ENCODE measurements around the gene VCX2. TPM values are rescaled to one million over a fixed set of nuclear protein-coding genes. Genes with fewer than 3 reads are reported as not detected.
"Not testable (repeated sequence)": the region's sequence is repeated elsewhere in the genome, so short reads cannot be mapped to it uniquely, and the experiment has no call there.

Gene VCX2
- not detected for polyA plus RNA-seq (ENCODE audit: insufficient read length in 12 of 12)
- long read RNA-seq, donor 1: 0 reads
- long read RNA-seq, donor 2: 0 reads
- long read RNA-seq, donor 3: 0 reads
- long read RNA-seq, donor 4: 0 reads
- long read RNA-seq, donor 5: 0 reads
- long read RNA-seq, donor 6: 0 reads
- long read RNA-seq, donor 7: 0 reads
- long read RNA-seq, donor 8: 0 reads
- long read RNA-seq, donor 9: 0 reads
- long read RNA-seq, donor 10: 0 reads
- long read RNA-seq, donor 11: 0 reads

DNA sequence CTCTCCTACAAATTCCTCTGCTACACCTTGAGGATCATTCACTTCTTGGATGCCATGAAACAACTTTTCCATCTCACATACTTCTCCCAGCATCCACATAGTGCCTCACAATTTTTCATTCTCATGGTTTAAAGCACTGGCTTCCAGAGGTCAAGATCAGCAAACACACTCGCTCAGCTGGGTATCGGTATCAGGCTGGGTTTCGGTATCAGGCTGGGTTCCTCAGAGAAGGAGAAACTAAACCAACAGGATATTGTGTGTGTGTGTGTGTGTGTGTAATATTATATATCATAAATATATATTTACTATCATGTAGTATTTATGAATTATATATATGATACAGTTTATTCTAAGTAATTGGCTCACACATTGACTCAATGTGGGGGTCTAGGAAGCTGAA is at the start of gene VCX2:
TSS of gene VCX2 (minus strand) at position 99 of the 400 bp plus-strand sequence. CDS start 624 bp downstream, outside the sequence.
- DNase-seq: not testable (repeated sequence)

DNA sequence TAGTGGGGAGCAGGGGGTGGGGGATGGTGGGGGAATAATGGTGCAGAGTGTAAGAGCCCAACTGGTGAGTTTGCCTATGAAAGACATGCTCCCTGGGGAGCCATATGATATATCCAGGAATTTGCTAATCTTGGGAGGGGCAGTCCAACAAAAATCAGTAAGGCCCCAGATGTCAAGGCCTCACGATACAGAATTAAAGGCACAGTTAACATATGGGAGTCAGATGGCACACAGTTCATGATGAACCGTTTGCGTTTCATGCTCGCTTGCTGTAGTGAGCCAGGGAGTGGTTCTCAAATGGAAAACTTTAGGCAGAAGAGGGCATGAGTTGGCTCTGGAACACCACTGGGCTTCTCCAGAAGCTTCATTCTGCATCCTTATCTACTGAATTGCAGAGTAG is 33.9 kb upstream of the VCX2 start:
- no peak for DNase-seq

DNA sequence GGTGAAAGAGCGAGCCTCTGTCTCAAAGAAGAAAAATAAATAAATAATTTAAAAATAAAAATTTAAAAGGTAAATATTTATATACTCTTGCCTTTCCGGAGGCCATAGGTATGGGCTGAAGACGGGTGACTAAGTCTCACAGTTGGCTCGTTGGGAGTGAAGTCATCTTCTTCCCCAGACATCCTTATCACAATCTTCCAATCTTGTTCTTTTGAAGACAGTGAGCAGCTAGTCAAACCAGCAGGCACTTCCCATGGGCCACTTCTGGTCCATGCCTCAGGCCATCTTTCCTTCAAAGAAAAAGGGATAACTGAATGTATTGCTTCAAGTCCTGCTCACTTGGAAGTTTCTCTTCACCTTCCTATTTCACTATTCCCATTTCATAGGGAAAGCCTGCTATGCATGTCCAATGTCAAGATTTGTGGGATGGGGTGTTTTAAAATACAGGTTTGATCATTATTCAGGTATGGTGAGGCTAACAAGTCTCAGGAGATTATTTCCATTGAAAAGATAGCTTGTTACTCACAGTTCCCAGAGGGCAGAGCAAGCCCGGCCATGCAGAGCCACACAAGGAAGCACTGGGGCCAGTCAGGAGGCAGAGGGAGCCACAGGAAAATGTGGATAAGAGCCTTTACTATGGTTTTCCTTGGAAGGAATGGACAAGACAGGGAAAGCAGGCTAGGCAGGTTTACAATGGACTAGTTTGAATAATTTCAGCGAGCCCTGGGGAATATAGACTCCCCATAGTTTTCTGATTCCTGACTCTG is 33.3 kb upstream of the VCX2 start:
- no peak for DNase-seq

DNA sequence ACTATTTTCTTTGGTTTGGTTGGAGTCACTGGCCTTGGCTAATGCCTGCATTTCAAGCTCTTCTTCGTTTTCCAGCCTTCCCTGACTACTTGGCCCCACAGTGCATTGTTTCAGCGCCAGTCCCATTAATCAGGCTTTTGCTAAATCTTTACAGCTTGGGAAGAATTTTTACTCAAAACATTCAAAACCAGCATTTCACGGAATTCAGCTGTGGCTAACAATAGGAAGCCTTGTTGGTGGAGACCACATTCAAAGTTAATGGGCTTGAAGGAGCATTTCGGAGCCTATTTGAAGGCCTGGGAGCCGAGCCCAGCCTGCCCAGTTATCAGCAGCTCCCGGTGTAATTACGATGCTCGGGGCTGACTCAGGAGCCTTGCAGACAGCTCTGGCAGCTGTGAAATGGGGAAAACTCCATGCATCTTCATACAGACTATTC is 30.8 kb upstream of the VCX2 start:
- DNase-seq: no peak

DNA sequence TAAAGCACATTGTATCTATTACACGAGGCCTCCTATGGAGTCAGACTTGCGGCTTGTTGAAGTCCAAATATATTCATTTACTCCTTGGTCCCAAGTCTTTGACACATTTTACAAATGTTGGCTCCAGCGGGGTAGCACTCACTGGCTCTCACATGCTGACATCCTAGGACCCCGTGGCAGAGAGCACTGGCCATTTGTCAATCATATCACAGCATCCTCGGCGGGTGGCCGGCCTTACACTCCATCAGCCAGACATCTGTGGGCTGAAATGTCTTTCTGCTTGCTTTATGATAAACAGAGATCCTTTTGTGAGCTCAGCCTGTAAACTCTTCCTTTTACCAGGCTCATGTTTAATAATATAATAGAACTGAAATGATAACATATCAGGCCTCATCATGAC is 25.7 kb upstream of the VCX2 start:
- DNase-seq: no peak

DNA sequence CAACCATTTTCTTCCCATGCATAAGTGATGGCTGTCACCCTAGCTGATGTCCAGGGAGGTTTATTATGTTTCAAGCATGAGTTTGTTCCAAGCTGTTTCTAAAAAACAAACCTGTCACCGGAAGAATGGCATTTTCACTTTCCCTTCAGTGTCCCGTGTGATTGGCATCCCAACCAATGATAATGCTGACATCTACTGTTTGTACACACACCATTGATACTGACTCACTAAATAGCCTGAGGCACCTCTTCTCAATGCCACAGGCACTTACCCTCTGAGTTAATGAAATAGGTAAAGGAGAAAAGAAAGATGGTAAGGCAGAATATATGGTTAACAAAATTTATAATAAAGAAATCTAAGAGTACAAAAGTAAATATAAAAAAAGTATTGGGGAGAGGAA is 23.1 kb upstream of the VCX2 start:
- DNase-seq: no peak

DNA sequence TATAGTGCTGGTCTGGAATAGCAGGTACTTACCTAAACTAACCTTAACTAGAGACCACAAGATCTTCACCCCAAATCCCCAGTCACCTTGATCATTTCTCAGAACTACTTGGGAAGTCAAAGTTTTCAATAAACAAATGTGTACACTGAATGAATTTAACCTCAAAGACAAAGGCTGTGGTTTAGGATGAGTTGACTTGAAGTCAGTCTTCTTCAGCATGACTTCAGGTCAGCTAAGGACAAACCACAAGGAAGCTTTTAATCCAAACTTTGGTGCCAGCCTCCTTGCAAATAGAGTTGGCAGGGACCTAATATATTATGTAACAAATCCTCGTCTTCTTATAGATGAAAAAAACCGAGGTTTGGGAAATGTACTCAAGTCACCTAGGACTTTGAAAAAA is 21.2 kb upstream of the VCX2 start:
- DNase-seq: no peak

DNA sequence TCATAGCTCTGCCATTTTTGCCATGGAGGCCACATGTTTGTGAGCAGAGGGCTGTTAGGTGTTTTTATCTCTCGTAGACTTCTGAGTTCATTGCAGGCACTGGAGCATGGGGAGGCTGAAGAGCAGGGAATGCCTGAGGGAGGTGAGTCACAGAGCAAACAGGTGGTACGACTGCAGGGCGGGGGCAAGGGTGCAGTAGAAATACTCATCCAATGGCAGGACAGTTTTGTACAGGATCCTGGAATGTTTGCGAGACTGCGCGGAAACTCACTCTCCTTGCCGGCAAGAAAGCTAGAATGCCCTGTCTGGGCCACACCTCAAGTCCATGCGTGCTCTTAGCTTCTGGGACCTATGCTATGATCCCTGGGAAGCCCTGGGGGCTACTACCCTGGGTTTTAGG is 20.0 kb upstream of the VCX2 start:
- no peak for DNase-seq

DNA sequence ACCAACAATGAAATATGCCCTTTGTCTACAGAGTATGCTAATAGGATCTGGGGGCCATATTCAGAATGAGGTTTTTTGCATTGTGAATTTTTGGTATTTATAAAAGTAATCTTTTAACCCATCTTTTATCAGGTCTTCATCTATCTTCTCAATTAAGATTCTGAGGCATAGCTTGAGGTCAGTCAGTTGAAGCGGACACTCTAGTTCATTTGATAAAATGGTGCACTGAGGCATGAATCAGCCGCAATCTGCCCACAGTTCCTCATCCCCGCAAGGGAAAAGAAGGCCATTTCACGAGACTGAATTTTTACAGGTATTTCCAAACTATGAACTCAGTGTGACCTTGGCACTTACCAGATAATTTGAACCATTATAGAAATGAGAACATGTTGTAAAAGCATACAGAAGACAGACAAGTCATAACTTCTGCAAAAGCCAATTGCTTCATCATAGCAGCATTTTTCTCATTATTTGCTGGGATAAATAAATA is 19.3 kb upstream of the VCX2 start:
- no peak for DNase-seq

DNA sequence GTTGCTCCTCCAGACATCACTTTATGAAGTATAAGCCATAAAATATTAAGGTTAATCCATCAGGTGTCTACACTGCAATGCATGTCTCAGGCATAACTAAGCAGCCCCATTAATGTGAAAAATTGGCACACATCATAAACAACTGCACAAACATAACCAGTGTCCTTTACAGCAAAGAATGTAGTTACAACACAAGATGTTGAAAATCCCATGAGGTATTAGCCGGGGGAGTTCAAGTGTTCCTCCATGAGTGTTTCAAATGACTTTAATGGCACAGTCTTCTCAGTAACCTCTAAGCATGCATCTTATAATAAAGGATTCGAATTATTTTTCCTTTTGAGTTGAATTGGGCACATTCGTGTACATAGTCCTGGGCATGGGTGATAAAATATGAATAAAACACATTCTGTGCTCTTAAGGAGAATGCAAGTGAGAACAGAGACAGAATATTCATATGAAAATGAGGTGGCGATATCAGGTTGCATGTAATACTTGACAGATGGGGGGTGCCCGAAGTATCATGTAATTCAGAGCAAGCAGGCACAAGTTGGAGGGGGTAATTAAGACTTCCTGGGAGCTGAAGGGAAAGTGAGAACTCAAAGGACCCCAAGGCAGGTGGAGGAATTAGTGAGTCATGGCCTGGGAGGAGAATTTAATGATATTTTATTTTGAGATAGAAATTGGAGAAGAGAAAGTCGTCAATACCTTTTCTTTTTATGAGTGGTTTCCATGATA is 18.2 kb upstream of the VCX2 start:
- DNase-seq: no peak

DNA sequence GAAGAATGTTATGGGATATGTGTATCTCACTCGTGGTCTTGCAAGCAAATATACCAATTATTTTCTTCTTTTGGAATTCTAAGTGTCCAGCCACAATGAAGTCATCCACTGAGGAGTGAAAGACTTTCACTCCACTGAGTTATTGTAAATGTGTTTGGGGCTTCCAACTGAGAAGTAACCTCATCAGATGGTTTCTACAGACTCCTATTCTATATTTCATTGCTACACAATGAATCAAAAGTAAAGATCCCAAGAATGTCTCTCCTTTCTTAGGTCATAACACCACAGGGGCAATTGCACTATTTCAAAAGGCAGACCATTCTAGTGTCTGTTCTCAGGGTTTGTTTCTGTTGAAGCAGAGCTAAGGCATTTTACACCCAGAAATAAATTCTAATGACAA is 12.3 kb upstream of the VCX2 start:
- no peak for DNase-seq

DNA sequence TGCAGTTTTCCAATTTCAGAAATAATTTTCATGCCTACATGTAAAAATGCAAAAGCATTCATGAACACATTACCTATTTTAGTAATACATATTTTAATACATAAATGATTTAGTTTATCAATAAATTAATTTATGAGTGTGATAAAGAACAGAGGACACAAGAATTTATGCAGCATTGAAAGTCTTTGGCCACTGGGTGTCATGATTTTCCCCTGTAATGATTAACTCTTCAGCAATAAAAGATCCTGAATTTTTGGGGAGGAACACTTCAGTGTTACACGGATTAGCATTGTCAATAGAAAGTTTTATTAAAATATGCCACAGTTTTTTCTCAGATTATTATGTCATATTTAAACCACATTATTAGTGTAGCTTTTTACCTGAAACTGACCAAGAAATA is 8.6 kb upstream of the VCX2 start:
- DNase-seq: peak; percentile 15

DNA sequence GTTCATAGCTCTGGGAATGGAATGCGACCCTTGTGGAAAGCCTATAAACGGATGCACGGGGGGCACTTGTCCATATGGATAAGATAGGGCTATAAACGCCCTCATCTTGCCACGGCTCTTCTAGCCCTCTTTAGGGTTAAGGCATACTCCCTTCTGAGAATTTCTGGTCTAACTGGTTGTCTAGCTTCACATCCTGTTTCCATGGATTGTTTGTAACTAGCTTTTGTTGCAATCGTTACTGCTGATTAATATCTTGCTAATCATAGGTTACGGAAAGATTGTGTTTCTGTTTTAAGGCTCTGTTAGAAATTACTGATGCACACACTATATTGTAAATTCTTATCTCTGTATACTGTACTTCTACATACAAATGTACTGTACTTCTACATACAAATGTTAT is 17.1 kb downstream of the VCX2 start:
- not testable (repeated sequence) for DNase-seq

DNA sequence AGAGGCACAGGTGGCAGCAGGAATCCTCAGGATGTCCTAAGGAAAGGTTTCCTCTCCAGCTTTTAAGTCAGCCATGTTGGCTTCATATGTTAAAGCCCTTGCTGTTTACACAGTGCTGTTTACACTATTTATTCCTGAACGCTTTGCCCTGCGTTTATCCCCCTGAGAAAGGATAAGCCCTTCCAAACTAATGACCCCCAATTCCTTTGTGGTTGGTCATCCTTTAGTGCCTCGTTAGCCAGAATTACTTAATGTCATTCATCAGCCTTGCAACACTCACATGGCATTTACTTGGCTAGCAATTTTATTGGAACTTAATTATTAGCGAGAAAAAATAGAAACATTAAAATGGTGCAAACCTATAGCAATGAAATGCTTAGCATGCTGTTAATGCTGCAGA is 23.8 kb downstream of the VCX2 start:
- DNase-seq: no peak

DNA sequence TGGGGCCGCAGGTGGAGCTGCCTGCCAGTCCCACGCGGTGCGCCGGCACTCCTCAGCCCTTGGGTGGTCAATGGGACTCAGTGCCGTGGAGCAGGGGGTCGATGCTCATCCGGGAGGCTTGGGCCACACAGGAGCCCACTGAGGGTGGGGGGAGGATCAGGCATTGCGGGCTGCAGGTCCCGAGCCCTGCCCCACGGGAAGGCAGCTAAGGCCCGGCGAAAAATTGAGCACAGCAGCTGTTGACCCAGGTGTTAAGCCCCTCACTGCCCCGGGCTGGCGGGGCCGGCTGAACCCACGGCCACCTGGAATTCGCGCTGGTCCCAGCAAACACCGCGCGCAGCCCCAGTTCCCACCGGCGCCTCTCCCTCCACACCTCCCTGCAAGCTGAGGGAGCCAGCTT is 26.1 kb downstream of the VCX2 start:
- no peak for DNase-seq

DNA sequence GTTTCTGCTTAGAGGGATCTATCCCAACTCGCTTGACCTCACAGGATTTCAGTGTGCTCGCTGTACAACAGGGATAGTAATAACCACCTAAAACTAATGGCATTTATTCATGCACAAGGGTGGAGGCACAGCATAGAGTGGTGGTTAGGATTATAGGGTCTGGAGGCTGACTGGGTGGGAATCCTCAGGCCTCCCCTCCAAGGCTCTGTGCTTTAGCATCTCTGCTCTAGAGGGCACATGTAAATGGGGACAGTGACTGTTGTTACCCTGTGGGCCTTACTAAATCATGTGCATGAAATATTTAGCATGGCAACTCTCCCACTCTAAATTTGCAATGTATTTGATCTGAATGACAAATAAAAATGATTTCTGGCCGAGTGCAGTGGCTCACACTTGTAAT is 29.2 kb downstream of the VCX2 start:
- DNase-seq: no peak

DNA sequence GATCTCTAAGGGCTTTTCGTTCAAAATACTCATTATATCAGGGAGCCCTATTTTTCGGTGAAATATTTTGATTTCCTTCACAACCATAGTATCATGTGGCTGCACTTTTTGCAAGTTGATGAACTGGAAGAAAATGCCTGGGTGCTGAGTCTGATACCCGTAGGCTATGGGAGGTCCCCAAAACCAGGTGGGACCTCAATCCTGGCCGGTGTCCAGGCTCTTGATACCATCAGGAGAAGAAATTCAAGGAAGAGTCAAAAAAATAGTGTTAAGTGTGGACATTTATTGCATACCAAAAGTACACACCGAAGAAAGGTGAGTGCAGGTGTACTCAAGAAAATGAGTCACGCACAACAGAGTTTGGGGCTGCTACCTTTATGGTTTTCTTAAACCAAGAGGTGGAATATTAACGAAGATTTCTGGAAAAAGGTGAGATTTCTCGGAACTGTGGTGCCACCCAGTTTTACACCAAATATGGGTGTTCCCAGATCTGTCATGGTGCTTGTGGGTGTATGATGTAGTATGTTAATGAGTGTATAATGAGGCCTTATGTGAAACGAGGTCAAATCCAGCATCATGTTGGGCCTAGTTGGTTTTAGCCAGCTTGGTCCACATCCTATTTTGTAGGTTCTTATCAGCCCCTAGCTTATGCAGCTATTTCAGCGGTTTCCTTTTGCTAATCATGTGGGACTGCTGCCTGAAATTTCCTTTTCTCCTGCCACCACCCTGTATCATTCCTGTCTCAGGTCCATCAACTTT is 29.9 kb downstream of the VCX2 start:
- DNase-seq: no peak

DNA sequence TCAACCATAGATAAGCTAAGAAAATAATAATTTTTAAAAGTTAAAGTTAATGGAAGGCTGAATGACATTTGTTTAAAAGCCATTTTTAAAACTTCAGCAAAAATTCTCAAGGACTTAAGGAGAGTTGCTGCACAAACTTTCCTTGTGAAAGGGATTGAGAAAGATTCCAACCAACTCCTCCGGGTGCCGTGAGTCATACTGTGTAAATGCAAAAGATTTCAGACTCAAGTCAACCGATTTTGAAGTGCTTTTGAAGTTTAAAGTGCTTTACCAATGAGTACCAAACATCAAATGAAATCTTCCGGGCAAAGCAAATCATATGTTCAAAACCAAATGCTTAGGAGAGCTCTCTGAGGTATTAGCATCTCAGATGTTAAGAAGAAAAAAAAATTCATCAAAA is 31.4 kb downstream of the VCX2 start:
- no peak for DNase-seq

DNA sequence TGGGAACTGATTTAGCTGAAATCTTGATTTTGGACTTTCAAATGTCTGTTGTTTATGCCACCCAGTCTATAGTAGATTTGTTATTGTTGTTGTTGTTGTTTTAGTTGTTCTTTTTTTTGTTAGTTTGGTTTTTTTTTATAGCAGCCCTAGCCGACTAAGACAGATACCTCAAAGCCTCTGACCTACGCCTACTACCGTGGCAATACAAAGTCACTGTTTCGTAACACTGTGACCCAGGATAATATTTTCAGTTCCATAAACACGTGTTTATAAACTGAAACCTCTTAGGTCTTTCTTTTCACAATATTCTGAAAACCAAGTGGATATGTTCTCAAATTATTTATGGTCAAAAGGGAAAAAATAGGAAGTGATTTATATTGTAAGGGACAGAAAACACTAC is 32.8 kb downstream of the VCX2 start:
- DNase-seq: no peak

DNA sequence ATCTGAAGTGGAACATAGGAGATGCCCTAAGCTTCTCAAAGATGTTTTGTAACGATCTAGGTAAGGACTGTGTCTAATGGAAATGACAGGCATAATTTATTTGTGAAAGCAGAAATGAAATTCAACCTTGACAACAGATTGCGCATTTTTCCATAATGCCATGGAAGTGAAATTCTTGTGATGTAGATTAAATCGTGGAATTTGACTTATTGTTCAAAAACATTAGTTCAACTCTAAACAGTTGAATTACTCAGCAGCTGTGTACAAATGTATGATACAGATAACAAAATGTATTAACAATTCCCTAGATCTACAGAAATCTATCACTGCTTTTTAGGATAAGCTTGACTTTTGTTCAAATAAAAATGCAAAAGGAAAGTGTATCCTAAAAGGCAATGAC is 44.4 kb downstream of the VCX2 start:
- no peak for DNase-seq

DNA sequence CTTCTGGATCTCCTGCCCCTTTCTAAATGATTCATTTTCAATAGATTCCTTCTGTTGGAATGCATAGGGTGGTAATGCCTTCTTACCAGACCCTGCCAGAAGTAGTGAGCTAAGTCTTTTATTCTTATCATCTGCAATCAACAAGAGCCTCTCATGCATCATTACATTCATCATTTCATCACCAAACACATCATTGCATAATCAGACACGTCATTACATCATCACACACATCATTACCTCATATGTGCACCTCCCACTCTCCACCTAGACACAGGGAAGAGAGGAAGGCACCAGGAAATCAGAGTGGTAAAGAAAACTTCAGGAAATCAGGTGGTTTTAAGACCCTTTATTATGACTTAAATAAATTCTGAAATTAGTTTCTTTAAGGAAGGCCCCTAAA is 45.0 kb downstream of the VCX2 start:
- no peak for DNase-seq

DNA sequence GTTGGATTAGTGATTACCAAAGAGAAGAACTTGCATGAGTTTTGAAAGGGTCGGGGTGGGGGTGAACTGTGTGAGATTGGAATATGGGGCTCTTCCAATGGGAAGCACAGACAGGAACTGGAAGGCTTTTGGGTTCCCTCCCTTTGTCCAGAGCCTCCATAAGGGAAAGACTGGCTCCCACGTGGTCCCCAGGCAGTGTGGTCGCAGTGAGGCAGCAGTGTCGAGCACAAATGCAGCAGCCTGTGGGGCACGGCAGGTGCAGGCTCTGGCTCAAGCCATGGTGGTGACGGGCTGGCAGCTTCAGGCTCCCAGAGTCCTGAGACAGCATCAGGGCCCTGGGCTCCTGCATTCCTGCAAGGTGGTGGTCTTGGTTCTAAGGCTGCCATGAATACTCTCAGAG is 45.5 kb downstream of the VCX2 start:
- no peak for DNase-seq

Measured in muscle of arm (tissue), 14 donors.